GM12865 (cell line): ENCODE data around the gene SH3TC2.

Experiments
- DNase-seq: peaks from one replicate; pipeline ENCODE4 v3.0.0; 2010; ENCODE audit warnings: low read depth
- H3K4me3 ChIP-seq: 2 replicates; pipeline ENCODE4 v1.5.1; 2011; ENCODE audit warnings: mild to moderate bottlenecking, low read depth, low read length, control low read depth
- CTCF ChIP-seq: IDR thresholded peaks from 2 replicates; pipeline ENCODE4 v1.5.1; 2011; ENCODE audit warnings: low read length, control low read depth, low read depth, inconsistent platforms; ENCODE audit not compliant: insufficient read depth; ENCODE audit errors: missing control alignments

The SH3TC2 gene

GRCh38 chr5:149005077-149005892 is 57.6 kb downstream of the SH3TC2 start:
- no peak for DNase-seq
- TF ChIP-seq CTCF = no peak
- no peak overlapping the region for H3K4me3 ChIP-seq

GRCh38 chr5:149004559-149004958 is 58.3 kb downstream of the SH3TC2 start:
- no peak overlapping the region for H3K4me3 ChIP-seq
- TF ChIP-seq CTCF = no peak
- no peak for DNase-seq

- TF ChIP-seq CTCF = no peak
- H3K4me3 ChIP-seq = no peak overlapping the region
- DNase-seq = no peak
These were observed 59.8 kb downstream of the SH3TC2 start for GRCh38 chr5:149002761-149003689.

- no peak for TF ChIP-seq CTCF
- no peak overlapping the region for H3K4me3 ChIP-seq
- DNase-seq = no peak
These were observed 60.8 kb downstream of the SH3TC2 start for GRCh38 chr5:149002053-149002452.

GRCh38 chr5:149001162-149001561 is 61.7 kb downstream of the SH3TC2 start:
- TF ChIP-seq CTCF = no peak
- no peak for DNase-seq
- H3K4me3 ChIP-seq = no peak overlapping the region

GRCh38 chr5:148999741-149000140 is 63.1 kb downstream of the SH3TC2 start:
- no peak for TF ChIP-seq CTCF
- H3K4me3 ChIP-seq = no peak overlapping the region
- DNase-seq = no peak
